Measurements from ENCODE around the gene TMEM254. TPM values are rescaled to one million over a fixed set of nuclear protein-coding genes. Genes with fewer than 3 reads are reported as not detected.

Gene TMEM254
- total RNA-seq = 10 to 100 TPM; 16.2 to 18.7 TPM

GRCh38 chr10:80078448-80079311 lies at the start of gene TMEM254:
Gene TMEM254 (plus strand): TSS chr10:80078665. CDS start chr10:80078700, 35 bp downstream.

DNA sequence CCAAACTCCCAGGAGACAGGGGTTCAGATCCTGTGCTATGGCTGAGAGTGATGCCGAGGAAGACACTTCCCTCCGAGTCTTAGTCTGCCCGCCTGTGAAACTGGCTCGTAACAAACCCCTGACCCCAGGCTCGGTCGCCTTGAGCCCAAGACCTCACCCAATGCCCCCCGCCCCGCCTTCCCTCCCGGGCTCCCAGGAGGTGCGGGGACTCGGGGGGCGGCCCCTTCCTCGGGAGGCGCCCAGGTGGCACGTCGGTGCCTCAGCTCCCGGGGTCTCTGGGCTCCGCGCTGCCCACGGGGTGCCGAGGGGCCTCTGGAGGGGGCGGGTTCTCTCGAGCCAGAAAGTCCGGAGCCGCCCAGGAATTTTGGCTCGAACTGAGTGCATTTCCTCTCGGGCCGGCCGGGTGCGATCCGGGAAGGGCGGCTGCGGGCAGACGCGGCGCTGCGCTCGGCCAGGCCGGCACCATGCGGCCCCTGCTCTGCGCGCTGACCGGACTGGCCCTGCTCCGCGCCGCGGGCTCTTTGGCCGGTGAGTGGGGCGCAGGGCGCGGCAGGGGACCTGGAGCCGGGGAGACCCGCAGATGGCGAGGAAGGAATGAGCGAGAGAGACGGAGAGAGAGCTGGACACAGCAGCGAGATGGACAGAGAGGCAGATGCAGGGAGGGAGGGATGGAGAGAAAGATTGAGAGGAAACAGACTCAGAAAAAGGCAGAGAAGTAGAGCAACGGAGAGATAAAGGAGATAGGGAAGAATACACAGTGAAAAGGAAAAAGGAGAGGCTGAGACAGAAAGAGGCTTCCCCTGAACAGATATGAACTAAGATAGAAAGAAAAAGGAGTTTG lies 54.1 kb downstream of the TMEM254 start, which contains the start of gene PLAC9:
Gene PLAC9, plus strand, starts transcription at position 432 of the 841 bp plus-strand sequence. Its CDS starts 33 bp downstream, at position 465.

Other genes with a start within 250 kb of the TMEM254 start
- gene SFTPD, start 129.6 kb upstream of the TMEM254 start, total RNA-seq = not detected
- not detected for gene PLAC9, start 54.1 kb downstream of the TMEM254 start, total RNA-seq
- 100 to 1,000 TPM; 281 to 289 TPM for gene ANXA11, start 126.9 kb downstream of the TMEM254 start, total RNA-seq
- gene MAT1A, start 211.0 kb downstream of the TMEM254 start, total RNA-seq = not detected